Mucosa of descending colon (tissue), 3 donors: Measurements from ENCODE around the gene CALR. TPM values are rescaled to one million over a fixed set of nuclear protein-coding genes. Genes with fewer than 3 reads are reported as not detected.
A peak's percentile ranks its signal among the peaks of the same experiment; 100 is the strongest.
"Not testable (repeated sequence)": the region's sequence is repeated elsewhere in the genome, so short reads cannot be mapped to it uniquely, and the experiment has no call there.

Experiments
- ATAC-seq: fragments of 200-7000 bp; cut with Tn5 transposase; one replicate; pipeline ENCODE4 v1.9.1; 2020; ENCODE audit warnings: mild to moderate bottlenecking, moderate library complexity
- DNase-seq, 3 donors: peaks; one replicate each; pipeline ENCODE4 v3.0.0-alpha.2; 2020
- H3K36me3 ChIP-seq: fragments of 200-600 bp; one replicate; pipeline ENCODE4 v1.8.0; 2021; ENCODE audit warnings: low read depth, mild to moderate bottlenecking
- H3K4me1 ChIP-seq: fragments of 200-600 bp; one replicate; pipeline ENCODE4 v1.8.0; 2021; ENCODE audit warnings: low read depth, mild to moderate bottlenecking
- H3K4me3 ChIP-seq: fragments of 200-600 bp; one replicate; pipeline ENCODE4 v1.8.0; 2021; ENCODE audit warnings: mild to moderate bottlenecking
- H3K9me3 ChIP-seq: fragments of 200-600 bp; one replicate; pipeline ENCODE4 v1.8.0; 2021; ENCODE audit warnings: mild to moderate bottlenecking
- intact Hi-C, 2 donors: fragments of 100-400 bp; cut with DNase I in 1 of 2; cut with micrococcal nuclease in 1 of 2; formaldehyde crosslinking; loops; one replicate each; pipeline versions ENCODE4 v1.11.0 to v1.11.1; 2022; cut with DNase I, micrococcal nuclease
- total RNA-seq, 3 donors: library from RNA; stranded (reverse); fragmentation: NEBNext Ultra II Directional in 2 of 3; extraction: Animal tissue kit (Norgen Biotek cat#: 25700) in 2 of 3; gene quantifications; one replicate each; pipeline versions ENCODE4 v1.2.1 to v1.2.4, GENCODE V29; 2021 to 2023
- TF ChIP-seq, protein P1 (sequence below): fragments of 200-600 bp; IDR thresholded peaks from one replicate; pipeline ENCODE4 v1.8.0; 2022; ENCODE audit warnings: antibody characterized with exemption, mild to moderate bottlenecking
- donor health status: DM: no; HTN: no; CAD: no; lungs with moderate emphysema.
- donor health status: DM: no; HTN: no; CAD: no.
- donor health status: DM: no; HTN: yes; CAD: no.

CALR gene
- total RNA-seq, 3 donors from 2014 or later: 433 to 945 (median 637) TPM

DNA sequence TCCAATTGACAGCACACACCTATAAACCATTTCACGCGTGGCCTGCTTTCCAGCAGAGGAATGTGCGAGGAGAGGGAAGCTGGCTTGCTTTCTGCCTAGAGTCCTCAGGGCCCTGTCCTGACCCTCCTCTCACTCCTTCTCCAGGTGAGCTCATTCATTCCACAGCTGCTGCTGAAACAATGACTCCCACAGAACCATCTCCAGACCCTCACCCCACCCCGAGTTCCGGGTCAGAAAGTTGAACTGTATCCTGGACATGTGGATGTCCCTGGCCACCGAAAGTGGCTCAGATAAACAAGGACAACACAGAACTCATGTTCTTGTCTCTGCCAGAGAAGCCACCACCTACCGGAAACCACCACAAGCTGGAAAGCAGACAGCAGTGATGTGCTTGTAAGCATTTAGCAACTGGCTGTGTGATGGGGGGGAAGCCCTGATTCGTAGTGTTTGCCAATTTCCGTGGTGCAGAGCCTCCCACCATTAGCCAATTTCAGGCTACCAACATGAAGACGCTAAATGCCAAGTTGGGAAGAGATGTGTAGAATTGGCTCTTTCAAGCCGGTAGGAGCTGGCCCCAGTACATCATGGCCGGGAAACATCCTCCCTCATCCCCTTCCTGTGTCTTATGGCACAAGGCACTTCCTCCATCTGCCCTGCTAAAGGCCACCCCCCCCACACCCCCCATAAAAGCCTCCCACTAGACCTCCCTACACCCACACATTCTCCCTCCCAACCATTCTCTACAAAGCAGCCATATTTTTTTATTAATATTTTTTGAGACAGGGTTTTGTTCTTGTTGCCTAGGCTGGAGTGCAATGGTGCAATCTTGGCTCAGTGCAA lies 24.3 kb upstream of the CALR start:
- TF ChIP-seq, protein P1, sequence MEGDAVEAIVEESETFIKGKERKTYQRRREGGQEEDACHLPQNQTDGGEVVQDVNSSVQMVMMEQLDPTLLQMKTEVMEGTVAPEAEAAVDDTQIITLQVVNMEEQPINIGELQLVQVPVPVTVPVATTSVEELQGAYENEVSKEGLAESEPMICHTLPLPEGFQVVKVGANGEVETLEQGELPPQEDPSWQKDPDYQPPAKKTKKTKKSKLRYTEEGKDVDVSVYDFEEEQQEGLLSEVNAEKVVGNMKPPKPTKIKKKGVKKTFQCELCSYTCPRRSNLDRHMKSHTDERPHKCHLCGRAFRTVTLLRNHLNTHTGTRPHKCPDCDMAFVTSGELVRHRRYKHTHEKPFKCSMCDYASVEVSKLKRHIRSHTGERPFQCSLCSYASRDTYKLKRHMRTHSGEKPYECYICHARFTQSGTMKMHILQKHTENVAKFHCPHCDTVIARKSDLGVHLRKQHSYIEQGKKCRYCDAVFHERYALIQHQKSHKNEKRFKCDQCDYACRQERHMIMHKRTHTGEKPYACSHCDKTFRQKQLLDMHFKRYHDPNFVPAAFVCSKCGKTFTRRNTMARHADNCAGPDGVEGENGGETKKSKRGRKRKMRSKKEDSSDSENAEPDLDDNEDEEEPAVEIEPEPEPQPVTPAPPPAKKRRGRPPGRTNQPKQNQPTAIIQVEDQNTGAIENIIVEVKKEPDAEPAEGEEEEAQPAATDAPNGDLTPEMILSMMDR: no peak
- Histone ChIP-seq H3K4me1 (peaks cover 13% of the 10 kb centered on the region), H3K4me3 (no peak overlapping the region), H3K9me3 (no peaks in the 10 kb centered on the region), H3K36me3 (no peaks in the 10 kb centered on the region)
- intact Hi-C loops: no loop called here
- DNase-seq: peak in 1 of 3 donors; percentile 37
- ATAC-seq: peak; percentile 67

DNA sequence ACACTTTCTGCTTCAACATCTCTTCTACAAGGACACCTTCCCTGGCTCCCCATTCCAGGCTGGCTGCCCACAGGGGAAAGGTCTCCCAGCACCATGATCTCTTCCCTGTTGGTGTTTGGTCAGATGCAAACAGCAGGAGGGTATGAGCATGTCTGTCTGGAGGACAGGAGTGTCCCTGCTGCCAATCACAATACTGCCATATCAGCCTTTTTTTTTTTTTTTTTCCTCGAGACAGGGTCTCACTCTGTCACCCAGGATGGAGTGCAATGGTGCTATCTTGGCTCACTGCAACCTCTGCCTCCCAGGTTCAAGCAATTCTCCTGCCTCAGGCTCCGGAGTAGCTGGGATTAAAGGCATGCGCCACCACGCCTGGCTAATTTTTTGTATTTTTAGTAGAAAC lies 22.5 kb upstream of the CALR start:
- ATAC-seq, H3K9me3 ChIP-seq, DNase-seq, H3K36me3 ChIP-seq, H3K4me3 ChIP-seq, intact Hi-C loops: not testable (repeated sequence)
- peaks cover 17% of the 10 kb centered on the region for H3K4me1 ChIP-seq

DNA sequence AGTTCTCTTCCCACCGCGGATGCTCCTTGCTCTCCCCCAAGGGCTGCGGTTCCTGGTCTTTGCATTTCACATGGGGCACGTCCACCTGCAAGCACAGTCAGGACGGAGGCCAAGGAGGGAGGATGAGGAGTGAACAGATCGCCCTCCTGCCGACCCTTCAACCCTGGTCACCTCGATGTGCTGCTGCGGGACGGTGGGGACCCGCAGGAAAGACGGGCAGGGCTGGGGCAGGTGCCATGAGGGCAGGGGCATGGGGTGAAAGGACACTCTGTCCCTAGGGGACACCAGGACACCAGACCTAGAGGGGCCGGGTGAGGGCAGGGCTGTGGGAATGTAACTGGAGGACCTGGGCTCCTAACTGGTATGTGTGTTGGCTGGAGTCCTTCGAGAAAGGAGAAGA lies 20.2 kb upstream of the CALR start:
- DNase-seq (no peak), ATAC-seq (no peak)
- intact Hi-C loops: no loop called here

DNA sequence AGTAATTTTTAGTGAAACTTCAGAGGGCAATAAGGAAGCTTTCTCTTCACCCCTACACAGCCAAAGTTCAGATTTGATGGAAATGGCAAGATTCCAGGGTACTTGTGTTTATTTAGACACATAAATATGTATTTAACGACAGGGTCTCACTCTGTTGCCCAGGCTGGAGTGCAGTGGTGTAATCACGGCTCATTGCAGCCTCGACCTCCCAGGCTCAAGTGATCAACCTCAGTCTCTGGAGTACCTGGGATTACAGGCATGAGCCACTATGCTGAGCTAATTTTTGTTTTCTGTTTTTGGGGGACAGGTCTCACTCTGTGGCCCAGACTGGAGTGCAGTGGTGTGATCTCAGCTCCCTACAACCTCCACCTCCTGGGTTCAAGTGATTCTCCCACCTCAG lies 17.4 kb upstream of the CALR start:
- intact Hi-C loops: no loop called here
- DNase-seq (no peak), ATAC-seq (no peak)
- H3K9me3 ChIP-seq: no peaks in the 10 kb centered on the region
- peaks cover 8% of the 10 kb centered on the region for H3K4me1 ChIP-seq
- no peak overlapping the region for H3K4me3 ChIP-seq
- peaks cover 7% of the 10 kb centered on the region for H3K36me3 ChIP-seq
- TF ChIP-seq, protein P1: no peak

More for the DNA sequence above, 20.2 kb upstream of the CALR start:
- TF ChIP-seq, protein P1: no peak
- Histone ChIP-seq H3K4me1 (peaks cover 10% of the 10 kb centered on the region), H3K9me3 (no peaks in the 10 kb centered on the region), H3K4me3 (no peak overlapping the region), H3K36me3 (peaks cover 5% of the 10 kb centered on the region)

DNA sequence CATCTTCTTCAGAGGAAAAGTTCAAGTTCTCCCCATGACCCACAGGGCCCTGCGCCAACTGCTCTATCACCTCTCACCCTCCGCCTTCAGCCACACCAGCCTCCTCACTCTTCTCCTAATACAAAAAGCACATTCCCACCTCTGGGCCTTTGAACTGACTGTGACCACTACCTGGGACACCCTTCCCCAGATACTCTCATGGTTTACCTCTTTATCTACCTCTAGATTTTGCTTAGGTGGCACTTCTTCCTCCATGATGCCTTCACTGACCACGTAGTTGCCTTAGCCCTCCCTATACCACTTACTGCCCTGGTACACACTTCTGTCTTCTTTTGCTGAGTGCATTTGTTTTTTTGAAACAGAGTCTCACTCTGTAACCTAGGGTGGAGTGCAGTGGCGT lies 15.4 kb upstream of the CALR start:
- intact Hi-C loops: no loop called here
- H3K9me3 ChIP-seq: no peaks in the 10 kb centered on the region
- DNase-seq (no peak), ATAC-seq (no peak)
- H3K4me3 ChIP-seq: no peak overlapping the region
- peaks cover 7% of the 10 kb centered on the region for H3K36me3 ChIP-seq
- TF ChIP-seq, protein P1: no peak
- H3K4me1 ChIP-seq: peaks cover 8% of the 10 kb centered on the region

DNA sequence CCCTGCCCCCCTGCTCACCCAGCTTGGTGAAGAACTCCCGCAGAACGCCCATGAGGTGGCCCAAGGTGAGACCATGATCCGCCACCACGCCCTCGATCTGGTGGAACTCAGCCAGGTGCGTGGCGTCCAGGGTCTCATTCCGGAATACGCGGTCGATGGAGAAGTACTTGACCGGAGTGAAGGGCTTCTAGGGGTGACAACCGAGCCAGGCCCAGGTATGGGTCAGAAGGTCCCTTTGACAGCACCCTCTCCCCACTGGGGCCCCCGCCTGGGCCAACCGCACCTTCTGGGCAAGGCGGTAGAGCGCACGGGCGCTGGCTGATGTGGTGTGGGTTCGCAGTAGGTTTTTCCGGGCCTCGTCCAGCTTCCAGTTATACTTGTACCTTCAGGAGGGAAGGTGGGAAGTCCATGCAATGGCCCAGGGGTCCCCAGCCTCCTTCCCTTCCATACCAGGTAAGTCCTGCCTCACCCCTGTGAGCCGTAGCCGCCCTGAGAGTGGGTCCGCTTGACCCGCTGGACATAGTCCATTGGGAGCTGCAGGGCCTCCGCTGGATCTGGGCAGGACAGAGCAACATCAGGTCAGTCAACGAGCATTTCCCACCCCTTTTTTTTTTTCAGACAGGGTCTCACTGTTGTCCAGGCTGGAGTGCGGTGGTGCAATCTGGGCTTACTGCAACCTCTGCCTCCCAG lies 13.6 kb upstream of the CALR start:
- ATAC-seq: no peak
- H3K36me3 ChIP-seq: peaks cover 7% of the 10 kb centered on the region

More for the DNA sequence above, 13.6 kb upstream of the CALR start:
- H3K4me1 ChIP-seq: no peaks in the 10 kb centered on the region
- no peak for DNase-seq
- intact Hi-C loops: no loop called here
- H3K4me3 ChIP-seq: no peak overlapping the region
- no peaks in the 10 kb centered on the region for H3K9me3 ChIP-seq
- TF ChIP-seq, protein P1: no peak
